A204.1 (cell line): ENCODE results near the gene ANGPTL7.
"Not testable (repeated sequence)": the region's sequence is repeated elsewhere in the genome, so short reads cannot be mapped to it uniquely, and the experiment has no call there.

ENCODE experiments used
- FAIRE-seq: peaks from 2 replicates; lab custom pipeline; 2012; peaks lifted over from hg19 to GRCh38; lab: Jason Lieb, UNC

Gene ANGPTL7

GRCh38 chr1:11170102-11170501 is 19.1 kb upstream of the ANGPTL7 start:
- FAIRE-seq, result no peak

DNA sequence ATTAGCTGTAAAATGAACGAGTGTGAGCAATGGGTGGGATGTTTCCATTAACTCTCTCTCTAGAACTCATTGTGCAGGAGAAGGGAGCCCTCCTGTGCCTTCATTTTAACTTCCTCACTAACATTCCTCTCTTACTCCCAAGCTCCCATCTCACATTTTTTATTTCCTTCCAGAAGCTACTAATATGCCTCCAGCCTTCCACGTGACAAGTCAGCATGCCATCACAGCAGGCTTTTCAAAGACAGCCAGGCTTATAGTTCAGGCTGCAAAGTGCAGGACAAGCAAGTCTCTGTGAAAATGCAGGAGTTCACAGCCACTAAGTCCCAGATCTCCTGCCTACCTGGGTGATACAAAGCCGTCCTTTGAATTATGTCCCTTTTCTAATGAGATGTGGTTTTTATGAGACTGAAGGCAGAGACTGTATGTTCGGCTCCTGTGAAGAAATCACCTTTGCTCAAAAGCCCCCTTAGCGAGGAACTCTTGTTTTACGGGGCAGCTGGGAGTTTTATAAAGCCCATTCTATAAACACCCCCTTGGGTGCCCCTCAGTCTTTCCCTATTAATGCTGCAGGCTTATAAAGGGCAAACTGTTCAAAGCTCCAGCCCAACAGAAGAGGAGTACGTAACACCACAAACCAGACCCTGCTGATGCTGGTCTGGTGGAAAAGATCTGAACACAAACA is 14.8 kb upstream of the ANGPTL7 start:
- no peak for FAIRE-seq

DNA sequence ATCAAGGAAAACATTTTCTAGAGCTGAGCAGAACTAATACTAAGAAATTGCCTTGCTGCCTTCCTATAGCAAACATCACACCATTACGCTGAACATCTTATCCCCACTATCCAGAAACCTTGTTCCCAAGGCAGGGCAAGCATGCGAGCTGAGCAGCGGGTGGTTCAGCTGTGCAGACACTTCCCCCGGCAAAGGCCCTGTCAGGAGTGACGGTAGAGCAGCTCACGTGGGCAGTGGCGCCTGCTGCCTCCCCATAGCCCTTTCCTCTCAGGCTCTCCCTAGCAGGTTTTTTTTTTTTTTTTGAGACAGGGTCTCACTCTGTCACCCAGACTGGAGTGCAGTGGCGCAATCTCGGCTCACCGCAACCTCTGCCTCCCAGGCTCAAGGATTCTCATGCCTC is 13.7 kb upstream of the ANGPTL7 start:
- no peak for FAIRE-seq

DNA sequence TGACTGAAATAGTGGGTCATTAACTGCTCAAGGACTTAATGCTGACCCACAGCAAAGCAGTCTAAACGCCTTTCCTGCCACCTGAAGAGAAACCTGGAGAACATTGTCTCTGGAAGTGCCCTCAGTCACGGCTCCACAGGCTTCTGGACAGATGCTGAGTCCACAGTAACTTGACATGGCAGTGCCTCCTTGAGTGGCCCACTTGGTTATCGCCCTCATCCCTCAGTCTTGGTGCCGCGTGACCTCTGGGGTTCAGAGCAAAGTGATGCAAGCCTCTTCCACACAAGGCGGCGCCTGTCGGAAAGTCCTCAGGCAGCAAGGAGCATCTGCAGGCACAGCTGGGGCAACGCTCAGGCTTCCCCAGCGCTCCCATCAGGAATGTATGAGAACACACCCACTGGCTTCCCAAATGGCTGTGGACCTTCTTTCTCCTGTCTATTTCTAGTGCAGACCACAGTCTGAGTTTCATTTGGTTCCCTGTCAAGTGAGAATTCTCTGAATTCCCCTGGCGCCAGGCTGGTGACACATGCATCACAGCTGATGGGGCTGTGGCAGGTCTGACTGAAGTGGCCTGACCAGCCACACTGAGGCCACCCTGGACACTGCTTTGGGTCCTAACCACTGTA is 13.0 kb upstream of the ANGPTL7 start:
- FAIRE-seq, result no peak

- no peak for FAIRE-seq
Measured at GRCh38 chr1:11178021-11179015, 10.8 kb upstream of the ANGPTL7 start.

GRCh38 chr1:11179125-11179524 is 10.0 kb upstream of the ANGPTL7 start:
- FAIRE-seq, result no peak

GRCh38 chr1:11179749-11180148 is 9.4 kb upstream of the ANGPTL7 start:
- FAIRE-seq, result not testable (repeated sequence)

DNA sequence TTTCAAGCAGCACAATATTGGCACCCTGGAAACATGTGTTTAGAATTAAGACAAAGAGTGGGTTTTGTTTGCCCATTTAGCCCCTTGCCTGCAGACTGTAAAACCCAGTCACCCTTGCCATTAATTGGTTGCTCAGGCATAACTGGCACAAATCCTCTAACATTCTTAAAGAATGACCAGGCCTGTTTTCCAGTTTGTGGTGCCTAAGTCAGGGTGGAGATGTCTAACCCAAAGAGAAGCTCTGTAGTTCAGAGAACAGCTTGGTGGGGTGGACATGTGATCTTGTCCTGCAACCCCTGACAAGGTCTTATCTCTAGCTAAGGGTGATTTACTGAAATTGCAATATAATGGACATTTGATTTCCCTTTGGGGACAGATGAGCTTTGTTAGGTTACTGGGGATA is 8.8 kb upstream of the ANGPTL7 start:
- FAIRE-seq, result no peak

DNA sequence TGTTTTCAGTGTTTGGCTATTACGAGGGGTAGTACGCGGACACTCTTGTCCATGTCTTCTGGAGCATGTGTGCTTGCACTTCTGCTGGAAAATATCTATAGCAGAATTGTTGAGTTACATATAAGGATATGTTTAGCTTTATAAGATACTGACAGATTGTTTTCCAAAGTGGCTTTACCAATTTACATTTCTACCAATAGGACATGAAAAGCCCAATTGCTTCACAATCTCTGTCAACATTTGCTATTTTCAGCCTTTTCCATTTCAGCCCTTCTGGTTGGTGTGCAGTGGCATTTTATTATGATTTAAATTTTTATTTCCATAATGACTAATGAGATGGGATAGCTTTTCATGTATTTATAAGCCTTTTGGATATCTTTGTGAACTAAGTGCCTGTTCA is 6.3 kb upstream of the ANGPTL7 start:
- no peak for FAIRE-seq

- FAIRE-seq, result no peak
Measured at GRCh38 chr1:11184973-11185372, 4.2 kb upstream of the ANGPTL7 start.

- FAIRE-seq, result no peak
Measured at GRCh38 chr1:11187000-11187399, 2.2 kb upstream of the ANGPTL7 start.

GRCh38 chr1:11187494-11187893 is 1.7 kb upstream of the ANGPTL7 start:
- no peak for FAIRE-seq

- FAIRE-seq, result no peak
Measured at GRCh38 chr1:11187931-11188330, 1.2 kb upstream of the ANGPTL7 start.

GRCh38 chr1:11188381-11188780 is 774 bp upstream of the ANGPTL7 start:
- no peak for FAIRE-seq

GRCh38 chr1:11193376-11193775 is 4.2 kb downstream of the ANGPTL7 start:
- no peak for FAIRE-seq

- no peak for FAIRE-seq
Measured at GRCh38 chr1:11194407-11195176, 5.4 kb downstream of the ANGPTL7 start.

GRCh38 chr1:11196945-11197344 is 7.8 kb downstream of the ANGPTL7 start:
- FAIRE-seq, result no peak

DNA sequence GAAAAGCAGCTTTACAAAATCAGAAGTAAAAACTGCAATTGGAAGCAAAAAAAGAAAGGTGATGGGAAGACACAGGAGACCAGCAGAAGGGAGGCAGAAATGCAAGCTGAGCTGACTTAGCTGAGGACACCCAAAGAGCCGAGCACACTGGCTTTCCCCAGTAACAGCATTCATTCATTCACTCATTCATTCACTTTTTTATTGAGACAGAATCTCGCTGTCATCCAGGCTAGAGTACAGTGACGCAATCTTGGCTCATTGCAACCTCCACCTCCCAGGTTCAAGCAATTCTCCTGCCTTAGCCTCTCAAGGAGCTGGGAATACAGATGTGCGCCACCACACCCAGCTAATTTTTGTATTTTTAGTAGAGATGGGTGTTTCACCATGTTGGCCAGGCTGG is 8.2 kb downstream of the ANGPTL7 start:
- no peak for FAIRE-seq

DNA sequence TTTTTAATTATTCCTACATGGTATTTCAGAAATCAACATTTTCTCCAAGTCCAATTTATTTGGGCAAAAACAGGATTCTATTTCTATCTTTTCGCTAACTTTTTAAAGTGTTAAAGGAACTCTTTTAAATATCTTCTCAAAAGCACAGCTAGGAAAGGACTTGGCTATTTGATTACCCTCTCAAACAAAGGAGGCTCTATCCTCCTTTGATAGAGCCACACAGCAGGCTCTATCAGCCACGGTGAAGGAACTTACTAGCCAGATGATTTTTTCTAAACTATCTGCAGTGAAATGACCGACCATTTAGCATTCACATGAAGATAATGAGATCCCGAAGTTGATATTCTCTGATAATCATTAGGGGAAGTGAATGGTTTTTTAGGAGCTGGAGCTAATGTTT is 9.1 kb downstream of the ANGPTL7 start:
- no peak for FAIRE-seq

GRCh38 chr1:11198851-11199594 is 9.9 kb downstream of the ANGPTL7 start:
- no peak for FAIRE-seq

- FAIRE-seq, result no peak
Measured at GRCh38 chr1:11204396-11205190, 15.4 kb downstream of the ANGPTL7 start.
